Stimulated activated CD4-positive, alpha-beta T cell treated with anti-CD3 and anti-CD28 coated beads, Interleukin-4, amount 100 ng/mL, for 1 hour (primary cell): ENCODE data around the gene KCNQ2.
"Not testable (repeated sequence)": the region's sequence is repeated elsewhere in the genome, so short reads cannot be mapped to it uniquely, and the experiment has no call there.

Experiments
- DNase-seq: peaks from one replicate; pipeline ENCODE4 v3.0.0-alpha.2; 2020

Gene KCNQ2

DNA sequence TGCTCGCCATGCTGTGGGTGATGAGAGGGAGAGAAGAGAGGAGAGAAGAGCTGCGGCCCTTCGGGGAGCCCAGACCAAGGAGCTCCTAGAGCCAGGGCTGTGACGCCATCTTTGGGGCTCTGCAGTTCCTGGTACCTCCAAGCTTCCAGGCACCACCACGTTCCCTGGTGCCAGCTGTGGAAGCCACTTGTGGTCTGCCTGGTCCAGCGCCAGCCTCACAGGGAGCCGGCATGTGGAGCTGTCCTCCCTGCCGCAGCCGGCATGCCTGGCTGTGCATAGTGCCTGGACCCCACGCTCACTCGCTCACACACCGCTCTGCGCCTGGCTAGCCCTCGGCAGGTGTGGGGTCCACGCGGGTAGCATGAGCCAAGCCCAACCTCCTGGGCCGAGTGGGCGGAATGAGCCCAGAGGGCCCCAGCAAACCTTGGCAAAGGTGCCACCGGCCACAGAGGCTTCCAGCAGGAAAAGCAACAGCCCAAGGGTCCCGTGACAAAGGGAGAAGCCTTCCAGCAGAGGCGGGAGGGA is 92.0 kb downstream of the KCNQ2 start:
- DNase-seq, result no peak

- not testable (repeated sequence) for DNase-seq
These were observed 92.6 kb downstream of the KCNQ2 start for GRCh38 chr20:63379872-63380271.

DNA sequence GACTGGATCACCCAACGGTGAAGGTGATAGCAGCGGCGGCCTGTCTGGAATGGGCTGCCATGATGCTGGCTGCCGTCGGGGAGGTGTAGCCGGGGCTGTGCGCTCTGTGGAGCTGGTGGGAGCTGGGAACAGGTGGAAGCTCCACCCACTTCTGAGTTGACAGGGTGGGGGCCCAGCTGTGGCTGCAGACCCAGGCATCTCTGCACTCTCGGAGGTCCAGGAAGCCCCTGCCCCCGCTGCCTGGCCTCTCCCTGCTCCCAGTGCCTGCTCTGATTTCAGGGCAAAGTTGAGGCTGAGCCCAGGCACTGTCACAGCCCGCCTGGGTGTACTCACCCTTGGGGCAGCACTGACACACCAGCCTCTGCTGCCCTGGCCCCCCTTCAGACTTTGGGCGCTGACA is 93.2 kb downstream of the KCNQ2 start:
- DNase-seq, result no peak

- DNase-seq, result no peak
These were observed 93.8 kb downstream of the KCNQ2 start for GRCh38 chr20:63378626-63379025.

GRCh38 chr20:63377951-63378381 is 94.5 kb downstream of the KCNQ2 start:
- no peak for DNase-seq

DNA sequence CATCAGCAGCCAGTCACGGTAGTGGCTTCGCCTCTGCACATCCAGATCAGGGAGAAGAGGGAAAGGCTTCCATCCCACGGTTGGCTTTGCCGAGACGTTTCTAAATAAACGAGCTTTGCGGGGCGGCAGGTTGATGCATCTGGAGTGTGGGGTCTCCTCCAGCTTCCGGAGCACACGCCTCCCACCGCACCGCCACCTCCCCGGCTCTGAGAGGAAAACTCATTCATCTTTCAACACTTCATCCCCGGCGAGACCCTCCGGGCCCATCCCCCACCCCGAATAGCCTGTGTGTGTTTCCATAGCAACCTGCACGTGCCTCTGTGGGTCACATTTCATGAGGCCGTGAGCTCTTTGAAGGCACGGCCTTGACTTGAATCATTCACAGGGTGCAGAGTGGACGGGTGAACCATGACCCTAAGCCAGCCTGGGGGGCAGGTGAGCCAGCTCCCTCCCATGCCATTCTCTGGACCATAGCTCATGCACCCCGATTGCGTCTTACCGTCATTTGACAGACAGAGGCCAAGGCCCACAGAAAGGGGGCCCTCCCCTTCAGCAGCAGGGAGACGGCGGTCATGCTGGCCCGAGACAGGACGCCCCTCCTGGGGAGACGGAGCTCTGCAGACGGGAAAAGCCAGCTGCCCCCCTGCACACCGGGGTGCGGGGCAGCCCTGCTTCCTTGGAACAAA is 95.1 kb downstream of the KCNQ2 start:
- no peak for DNase-seq

DNA sequence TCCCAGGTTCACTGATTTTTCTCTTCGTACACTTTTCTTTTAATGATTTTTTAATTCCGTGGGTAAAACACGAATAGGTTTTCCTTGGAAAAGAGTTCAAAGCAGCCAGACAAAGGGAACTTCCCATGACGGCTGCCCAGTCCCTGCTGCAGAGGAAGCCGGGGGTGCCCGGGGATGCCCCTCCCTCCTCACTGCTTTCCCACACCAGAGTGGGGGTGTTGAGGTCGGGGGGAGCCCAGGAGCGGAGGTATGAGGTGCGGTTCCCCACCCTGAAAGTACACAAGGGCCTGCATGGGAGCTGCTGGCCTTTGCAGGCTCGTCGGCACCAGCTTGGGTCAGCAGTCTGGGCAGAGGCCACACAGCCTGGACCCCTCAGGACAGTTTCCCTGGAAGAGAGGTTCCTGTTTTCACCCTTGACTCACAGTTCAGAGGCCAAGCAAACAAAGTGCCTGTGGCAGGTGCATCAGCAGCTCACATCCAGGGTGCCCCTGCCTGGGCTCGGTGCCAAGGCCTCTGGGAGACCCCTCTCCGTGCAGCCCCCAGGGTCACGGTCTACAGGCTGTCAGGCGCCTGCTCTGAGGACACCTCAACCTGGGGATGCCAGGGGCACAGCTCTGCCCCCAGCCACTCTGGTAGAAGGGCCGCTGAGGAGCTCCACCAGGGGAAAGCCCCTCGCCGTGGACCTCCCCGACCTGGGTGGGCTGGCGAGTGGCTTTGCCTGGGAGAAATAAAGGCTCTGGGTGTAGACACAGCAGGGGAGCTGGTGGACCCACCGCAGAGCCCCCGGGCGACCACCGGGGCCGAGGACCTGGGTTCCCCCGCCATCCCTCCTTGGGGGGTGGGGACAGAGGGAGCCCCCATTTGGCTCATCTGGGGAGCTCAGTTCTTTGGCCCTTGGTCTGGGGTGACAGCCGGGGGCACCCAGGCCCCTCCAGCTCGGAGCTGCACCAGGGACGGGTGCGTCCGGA is 95.9 kb downstream of the KCNQ2 start:
- DNase-seq, result no peak

GRCh38 chr20:63375438-63375837 is 97.0 kb downstream of the KCNQ2 start:
- no peak for DNase-seq

GRCh38 chr20:63374504-63374903 is 98.0 kb downstream of the KCNQ2 start:
- no peak for DNase-seq

DNA sequence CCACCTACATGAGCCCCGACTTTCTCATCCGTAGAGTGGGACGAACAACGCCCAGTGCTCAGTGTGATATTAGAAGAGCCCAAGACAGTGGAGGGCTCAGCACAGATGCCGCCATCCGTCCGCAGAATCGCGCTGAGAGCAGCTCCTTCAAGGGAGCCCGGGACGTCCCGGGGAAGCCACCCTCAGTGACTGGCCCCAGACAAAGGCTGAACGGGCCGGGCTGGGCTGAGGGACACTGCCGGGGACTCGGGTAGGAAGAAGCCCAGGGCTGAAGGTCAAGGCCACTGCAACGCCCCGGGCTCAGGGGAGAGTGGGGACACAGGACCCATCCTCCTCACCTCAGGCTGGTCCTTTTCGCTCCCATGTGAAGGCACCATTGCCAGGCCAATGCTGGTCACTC is 98.5 kb downstream of the KCNQ2 start:
- no peak for DNase-seq

DNA sequence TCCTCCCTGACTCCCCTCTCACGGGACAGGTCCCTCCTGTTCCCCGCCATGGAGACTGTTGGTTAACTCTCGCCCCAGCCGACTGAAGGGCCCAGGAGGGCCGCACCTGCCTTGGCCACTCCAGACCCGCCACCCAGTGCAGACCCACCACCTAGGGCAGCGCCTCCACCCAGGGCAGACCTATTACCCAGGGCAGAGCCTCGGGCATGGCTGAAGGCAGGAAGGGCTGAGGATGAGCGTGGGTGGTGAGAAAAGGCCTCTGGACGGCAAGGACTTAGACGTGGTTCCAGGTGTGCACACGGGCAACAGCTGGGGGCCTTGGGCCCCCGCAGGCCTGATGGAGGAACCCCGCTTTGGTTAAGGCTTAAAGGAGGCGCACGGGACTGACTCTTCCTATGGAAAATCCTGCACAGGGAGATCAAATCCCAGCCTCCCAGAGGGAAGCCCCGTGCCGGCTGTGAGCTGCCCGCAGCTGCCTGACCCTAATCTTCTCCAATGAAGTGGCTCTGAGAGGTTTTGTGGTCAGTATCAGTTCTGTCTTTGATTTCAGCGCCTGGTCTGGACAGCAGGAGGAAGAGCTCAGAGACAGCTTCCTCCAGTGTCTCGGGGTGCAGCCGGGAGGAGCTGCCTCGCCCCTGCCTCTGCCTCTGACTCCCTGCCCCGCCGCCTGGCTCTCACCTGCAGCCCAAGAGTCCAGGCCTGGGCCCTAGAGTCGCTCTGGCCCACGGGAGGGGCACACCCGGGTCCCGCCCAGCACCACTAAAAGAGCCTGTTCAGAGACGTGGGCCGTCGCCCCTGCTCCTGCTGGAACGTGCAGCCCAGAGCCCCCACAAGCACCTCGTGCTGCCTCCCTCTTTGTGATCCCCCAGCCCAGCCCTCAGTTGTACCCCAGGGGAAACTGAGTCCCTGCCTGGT is 99.2 kb downstream of the KCNQ2 start:
- no peak for DNase-seq

DNA sequence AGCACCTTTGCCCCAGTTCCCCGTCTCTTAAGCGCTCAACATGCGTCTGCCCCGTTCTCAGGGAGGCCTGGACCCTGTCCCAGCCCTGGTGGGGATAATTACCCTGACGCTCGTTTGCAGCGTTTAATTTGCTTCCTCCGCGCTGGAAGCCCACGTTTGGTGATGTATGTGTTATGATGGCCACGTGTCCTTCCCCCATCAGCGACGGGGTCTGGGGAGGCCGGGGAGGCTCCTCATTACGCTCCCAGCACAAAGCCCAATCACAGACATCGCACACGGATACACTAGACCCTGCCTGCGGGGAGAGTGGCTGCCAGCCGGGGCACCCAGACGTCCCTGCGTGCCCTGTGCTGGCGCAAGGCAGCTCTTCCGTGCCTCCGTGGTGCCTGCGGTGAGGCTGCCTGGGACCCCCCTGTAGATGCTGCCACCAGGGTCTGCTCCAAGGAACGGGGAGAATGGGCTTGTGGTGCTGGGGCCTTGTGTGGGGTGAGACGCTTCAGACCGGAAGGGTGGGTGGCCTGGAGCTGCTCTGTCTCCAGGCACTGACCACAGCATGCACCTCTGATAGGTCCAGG is 101.1 kb downstream of the KCNQ2 start:
- no peak for DNase-seq

DNA sequence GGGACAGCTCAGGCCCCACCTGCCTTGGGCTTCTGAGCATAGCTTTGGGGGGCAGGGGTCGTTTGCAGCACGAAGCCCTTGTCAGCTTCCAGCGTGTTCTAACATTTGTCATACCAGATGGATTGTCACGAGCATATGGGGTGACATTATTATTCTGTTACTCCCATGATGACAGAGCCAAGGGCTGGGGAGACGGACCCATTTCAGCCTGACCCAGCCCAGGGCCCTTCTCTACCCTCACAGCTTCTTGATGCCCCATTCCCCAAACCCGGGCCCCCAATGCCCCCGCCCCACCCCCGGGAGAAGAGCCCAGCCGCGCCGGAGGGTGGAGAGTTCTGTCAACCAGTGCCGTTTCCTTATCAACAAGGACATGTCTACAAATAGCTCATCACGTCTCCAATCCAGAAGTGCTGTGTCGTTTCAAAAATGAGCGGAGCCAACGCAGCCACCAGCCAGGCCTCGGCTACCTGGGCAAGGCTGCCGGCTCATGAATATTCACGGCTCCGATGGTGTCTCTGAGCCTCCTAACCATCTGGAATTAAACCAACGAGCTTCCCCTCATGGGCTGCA is 101.8 kb downstream of the KCNQ2 start:
- no peak for DNase-seq

DNA sequence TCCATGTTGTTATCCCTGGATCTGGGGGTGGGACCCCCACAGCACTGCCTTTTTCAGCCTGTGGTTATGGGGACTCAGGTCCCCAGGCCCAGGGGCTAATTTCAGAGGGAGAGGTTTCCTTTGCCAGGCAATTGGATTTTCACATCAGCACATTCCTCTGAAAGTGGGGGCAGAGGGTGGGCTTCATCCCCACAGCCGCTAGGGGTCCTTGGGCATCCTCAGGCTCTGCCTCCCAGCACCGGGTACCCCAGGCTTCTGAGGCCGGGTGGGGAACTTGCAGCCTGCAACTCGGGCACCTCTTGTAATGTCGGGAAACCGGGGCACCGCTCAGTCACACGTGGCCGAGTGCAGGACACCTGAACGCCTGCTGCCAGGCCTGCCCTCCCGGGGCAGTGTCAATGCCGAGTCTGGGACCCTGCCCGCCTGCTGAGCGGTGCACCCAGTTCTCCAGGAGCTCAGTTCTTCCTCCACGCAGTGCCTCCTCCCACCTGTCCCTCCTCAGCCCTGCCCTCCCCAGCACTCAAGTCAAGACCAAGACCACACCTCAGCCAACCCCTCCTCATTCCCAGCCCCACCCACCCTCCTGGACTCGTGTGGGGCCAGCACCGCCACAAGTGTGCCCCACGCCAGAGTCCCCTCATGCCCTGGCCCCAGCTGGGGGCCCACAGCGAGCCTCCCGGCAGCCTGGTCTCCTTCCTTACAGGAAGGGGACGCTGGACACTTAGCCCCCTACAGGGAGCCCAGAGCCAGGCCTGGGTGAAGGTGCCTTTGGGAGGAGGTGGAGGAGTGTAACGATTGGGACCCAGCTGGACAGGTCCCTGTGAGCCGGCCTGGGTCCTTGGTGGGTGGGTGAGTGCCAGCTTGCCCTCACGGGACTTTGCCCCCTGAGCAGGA is 102.5 kb downstream of the KCNQ2 start:
- DNase-seq, result no peak

- DNase-seq, result no peak
These were observed 103.4 kb downstream of the KCNQ2 start for GRCh38 chr20:63369024-63369530.

- no peak for DNase-seq
These were observed 104.3 kb downstream of the KCNQ2 start for GRCh38 chr20:63368151-63368550.

GRCh38 chr20:63367446-63368055 is 104.9 kb downstream of the KCNQ2 start:
- no peak for DNase-seq

DNA sequence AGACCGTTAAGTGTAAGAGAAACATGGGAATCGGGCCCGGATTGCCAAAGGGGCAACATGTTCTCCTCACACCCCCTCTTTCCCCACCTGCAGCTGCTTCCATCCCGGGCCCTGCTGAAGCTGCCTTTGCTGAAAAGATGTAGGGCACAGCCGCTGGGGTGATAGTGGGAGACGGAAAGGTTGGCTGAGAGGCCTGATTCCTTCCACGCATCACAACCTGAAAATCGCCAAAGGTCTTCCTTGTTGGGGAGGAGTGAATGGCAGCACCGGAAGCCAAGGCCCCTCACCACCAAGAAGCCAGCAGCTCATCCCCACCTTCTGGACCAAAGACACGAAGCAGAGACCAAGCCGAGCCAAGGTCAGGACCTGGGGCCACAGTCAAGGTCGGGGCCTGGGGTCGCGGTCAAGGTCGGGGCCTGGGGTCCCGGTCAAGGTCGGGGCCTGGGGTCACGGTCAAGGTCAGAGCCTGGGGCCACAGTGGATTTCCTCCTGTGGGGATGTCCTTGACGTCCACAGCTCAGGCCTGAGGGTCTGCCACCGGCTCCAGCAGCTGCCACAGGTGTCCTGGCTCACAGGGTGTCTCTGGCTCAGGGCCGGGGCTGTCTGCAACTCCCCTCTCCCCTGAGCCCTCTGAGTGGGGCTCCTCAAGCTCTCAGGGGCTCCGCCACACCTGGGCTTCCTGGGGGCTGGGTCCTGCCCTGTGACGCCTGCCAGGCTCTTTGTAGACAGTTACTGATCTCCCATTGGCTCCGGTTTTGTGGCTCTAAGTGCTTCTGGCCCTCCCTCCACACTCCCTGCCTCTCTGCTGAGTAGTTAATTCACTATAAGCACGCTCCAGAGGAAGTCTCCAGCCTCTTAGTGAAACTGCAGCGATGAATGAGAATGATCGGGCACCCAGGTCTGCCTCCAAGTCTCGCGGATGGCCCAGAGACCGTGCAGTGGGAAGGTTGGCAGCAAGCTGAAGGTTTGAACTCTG is 105.8 kb downstream of the KCNQ2 start:
- DNase-seq, result no peak
